ENCODE data around the gene RNF111.
A peak's percentile ranks its signal among the peaks of the same experiment; 100 is the strongest.

Gene RNF111

DNA sequence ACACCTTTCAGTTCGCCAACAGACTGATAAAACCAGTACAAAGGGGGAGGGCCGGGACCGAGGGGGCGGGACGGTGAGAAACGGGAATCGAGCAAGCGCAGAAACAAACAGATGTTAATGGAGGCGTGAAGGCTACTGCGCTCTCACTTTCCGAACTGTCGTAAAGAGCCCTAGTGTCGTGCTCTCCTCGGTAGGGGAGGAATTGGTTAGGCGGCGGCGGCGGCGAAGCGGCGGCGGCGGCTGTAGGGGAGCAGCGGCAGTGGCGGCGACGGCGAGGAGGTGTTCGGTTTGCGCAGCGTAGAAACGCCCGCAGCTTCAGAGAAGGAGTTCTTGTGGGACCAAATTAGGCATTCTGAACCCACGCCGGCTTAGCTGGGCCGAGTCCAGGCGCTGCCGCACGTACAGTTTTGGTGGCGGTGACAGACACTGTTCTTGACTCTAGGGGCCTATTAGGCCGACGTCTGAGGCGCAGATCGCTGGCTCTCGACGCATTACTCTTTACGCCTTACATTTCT, at the start of gene RNF111:
TSS of gene RNF111 (plus strand) at position 173 of the 515 bp plus-strand sequence. CDS start 43,160 bp downstream, outside the sequence.
- DNase-seq (ENCODE audit: low read depth in 1 of 2, low spot score in 1 of 2): peak; percentile 77 to 80

DNA sequence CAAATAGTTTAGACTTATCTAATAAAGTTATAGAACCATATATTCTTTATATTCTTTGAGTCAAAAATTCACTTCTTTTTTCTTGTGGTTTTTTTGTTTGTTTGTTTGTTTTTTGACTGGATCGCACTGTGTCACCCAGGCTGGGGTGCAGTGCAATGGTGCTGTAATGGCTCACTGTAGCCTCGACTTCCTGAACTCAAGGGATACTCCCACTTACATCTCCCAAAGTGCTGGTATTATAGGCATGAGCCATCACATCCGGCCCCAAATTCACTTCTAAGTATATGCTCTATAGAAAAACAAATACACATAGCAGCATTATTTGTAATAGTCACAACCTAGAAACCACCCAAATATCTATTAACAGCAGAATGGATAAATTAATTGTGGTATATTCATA, 40.3 kb upstream of the RNF111 start:
- DNase-seq (ENCODE audit: low read depth in 1 of 2, low spot score in 1 of 2): no peak

DNA sequence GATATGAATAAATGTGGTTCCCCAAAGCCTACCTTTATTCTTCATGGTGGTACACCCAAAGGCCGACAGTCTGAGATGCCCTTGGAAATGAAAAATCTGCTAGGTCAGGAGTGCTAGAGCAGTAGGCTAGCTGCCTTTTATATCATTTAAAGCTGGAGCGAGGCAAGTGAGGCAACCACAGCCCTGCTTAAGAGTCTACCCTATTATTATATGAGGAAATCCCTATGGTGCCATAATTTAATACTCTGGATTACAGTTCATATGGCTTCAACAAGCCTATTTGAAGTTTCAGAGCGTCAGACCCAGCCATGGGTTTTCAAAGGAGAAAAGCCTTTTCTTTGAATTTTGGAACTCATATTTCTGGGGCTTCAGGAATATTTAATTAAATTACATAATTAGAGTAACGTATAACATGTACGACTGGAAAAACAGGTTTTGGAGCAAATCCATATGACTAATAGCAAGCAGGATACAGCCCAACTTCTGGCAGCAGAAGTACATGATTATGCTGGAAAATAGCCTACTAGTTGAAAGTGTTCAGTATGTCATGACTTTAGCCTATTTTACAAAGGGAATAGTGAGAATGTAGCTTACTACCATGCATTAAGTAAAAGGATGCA, 36.0 kb upstream of the RNF111 start:
- no peak for DNase-seq (ENCODE audit: low read depth in 1 of 2, low spot score in 1 of 2)

DNA sequence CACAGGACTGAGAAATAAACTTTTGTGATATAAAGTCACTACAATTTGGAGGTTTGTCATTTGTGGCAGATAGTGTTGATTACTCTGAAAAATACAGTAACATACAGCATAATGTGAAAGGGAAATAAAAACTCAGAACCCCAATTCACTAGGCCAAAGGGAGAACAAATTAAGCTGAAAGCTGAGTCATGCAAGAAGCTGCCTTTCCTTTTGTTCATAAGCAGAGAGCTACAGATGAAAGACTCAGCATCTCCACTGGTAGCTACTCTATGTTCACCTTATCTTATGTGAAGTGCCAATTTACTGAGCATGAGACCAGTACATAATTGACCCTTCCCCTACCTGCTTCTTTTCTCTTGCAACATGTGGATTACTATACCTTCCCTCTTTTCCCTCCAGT, 34.7 kb upstream of the RNF111 start:
- DNase-seq (ENCODE audit: low read depth in 1 of 2, low spot score in 1 of 2): no peak

DNA sequence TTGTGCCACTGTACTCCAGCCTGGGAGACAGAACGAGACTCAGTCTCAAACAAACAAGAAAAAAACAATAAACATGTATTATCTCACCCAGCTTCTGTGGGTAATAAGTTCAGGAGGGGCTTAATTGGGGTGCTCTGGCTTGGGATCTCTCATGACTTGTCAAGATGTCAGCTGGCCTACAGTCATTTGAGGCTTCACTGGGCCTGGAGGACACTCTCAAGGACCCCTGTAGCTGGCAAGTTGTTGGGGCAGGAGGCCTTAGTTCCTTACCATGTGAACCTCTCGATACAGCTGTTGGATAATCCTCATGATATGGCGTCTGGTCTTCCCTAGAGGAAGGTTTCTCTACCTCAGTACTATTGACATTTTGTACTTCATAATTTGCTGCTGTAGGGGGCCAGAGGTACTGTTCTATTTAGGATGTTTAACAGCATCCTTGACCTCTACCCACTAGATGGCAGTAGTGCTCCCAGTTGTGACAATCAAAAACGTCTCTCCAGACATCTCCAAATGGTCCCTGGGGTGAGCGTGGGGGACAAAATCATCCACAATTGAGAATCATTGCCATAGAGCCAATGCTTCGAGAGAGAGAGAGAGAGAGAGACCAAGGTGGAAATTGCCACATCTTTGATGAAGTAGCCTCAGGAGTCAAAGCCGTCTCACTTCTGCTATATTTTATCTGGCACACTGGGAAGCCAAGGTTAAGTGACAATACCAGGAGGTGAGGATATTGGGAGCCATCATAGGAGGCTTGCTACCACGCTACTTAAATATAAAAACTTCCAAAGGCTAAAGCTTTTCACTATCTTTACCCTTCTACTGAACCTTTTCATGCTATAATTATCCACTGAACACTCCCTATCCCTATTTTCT, 30.1 kb upstream of the RNF111 start:
- peak; percentile 6 to 27 for DNase-seq (ENCODE audit: low read depth in 1 of 2, low spot score in 1 of 2)

DNA sequence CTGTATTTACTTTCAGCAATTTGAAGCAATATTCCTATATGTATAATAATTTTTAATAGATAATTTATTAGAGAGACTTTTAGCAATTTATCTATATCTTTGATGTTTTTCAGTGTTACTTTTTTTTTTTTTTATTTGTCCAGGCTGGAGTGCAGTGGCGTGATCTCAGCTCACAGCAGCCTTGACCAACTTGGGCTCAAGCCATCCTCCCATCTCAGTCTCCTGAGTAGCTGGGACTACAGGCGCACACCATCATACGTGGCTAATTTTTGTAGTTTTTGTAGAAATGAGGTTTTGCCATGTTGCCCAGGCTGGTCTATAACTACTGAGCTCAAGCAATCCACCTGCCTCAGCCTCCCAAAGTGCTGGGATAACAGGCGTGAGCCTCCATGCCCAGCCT, 28.7 kb upstream of the RNF111 start:
- DNase-seq (ENCODE audit: low read depth in 1 of 2, low spot score in 1 of 2): no peak

DNA sequence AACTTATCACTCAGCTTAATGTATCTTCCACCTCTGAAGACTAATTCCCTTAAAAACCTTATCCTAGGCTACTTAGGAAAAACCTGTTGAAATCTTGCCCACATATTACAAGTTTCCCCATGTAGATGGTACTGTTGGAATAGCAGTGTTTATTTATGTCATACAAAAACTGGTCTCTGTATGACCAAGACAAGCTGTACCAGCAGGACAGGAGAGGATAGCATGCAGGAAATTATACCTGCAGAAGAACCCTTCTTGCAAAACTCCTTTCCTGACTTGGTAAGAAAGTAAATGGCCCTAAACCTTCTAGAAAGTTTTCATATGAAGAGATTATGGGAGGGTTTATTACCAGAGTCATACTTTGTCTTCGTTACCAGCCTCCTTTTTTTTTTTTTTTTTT, 25.3 kb upstream of the RNF111 start:
- DNase-seq (ENCODE audit: low read depth in 1 of 2, low spot score in 1 of 2): no peak

DNA sequence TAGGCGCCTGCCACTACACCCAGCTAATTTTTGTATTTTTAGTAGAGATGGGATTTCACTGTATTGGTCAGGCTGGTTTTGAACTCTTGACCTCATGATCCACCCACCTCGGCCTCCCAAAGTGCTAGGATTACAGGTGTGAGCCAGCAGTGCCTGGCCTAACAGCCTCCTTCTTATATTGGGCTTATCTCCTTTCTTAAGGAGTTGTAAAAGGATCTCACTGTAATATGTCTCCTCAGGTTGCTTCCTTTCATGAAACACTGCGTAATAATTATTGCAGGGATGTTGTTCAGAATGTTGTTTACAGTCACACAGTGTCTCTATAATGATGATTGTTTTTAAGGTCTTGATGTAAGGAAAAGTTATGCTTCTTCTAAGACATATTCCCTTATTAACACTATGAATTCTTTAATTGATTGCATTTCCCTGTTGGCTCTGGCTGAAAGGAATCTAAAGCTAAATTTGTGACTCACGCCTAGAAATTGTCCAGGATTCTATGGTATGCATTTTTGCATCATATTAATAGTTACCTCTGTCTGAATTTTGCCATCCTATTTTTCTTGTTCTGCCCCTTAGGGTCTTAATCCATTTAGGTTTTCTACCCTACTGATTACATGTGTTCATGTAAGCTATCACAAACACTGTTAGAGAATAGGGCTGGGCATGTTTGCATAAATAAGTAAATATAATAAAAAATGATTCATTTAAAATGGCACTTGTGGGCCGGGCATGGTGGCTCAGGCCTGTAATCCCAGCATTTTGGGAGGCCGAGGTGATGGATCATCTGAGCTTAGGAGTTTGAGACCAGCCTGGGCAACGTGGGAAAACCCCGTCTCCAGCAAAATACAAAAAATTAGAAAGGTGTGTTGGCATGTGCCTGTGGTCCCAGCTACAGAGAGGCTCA, 24.5 kb upstream of the RNF111 start:
- no peak for DNase-seq (ENCODE audit: low read depth in 1 of 2, low spot score in 1 of 2)

DNA sequence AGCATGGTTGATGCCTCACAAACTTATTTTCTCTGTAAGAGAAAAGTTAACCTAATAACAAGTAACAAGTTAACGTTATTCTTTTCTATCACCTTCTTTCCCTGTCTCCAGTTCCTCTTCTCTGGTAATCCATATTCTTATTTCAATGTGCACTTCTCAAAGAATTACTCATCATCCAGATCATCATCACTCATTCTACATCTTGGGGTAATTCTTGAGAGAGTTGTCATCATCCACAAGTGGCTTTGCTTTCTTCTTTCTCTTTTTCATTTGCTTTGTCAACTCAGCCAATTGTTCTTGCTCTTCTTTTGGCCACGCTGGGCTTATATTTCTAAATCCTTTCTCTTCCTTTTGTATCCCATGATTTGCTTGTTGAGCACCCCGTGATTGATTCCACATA, 20.8 kb upstream of the RNF111 start:
- DNase-seq (ENCODE audit: low read depth in 1 of 2, low spot score in 1 of 2): no peak

DNA sequence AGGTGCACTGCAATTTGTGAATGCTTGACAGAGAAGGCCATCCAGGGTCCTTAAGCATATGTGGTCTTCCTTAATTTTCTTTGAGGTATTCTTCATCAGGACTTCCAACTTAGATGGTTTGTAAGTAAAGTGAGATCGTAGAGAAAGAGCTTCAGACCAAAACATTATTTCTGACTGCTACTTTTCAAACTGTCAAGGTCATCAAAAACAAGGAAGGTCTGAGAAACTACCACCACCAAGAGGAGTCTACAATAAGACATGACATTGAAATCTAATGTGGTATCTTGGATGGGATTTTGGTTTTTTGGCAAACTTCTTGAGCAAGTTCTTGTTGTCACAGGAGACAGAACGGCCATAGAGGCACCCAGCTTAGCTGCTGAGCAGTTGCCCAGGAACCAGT, 20.0 kb upstream of the RNF111 start:
- no peak for DNase-seq (ENCODE audit: low read depth in 1 of 2, low spot score in 1 of 2)

DNA sequence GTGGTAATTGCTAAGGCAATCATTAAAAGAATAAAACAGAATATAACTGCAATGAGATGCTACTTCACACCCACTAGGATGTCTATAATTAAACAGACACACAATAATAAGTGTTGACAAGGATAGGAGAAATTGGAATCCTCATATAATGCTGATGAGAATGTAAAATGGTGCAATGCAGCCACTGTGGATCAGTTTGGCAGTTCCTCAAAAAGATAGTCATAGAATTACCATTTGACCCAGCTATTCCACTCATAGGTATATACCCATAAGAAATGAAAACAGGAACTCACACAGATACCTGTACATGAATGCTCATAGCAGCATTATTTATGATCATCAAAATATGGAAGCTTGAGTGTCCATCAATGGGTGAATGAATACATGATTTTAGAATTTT, 9.6 kb upstream of the RNF111 start:
- DNase-seq (ENCODE audit: low read depth in 1 of 2, low spot score in 1 of 2): no peak

DNA sequence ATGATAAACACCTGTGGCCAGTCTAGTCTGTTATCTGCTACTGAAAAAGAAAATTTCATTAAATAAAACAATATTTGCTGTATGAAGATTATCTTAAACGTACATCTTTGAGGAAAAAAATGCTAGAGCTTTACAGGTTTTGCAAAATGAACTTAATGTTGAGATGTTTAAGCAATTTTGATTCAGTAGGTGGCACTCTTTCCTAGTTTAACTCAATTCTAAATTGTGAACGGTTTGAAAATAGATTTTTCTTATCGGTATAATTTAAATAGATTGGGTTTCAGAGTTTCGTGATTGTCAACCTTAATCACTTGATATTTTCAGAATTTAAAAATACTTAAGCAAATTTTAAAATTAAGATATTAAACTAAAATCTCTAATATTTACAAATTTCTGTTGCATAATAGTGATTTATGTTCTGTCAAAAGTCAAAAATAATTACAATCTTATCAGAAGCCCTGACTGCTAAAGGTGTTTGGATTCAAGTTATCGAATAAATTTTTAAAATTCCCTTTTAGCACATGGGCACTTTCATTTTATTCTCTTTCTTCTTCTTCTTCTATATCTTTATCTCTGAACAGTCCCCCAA, 7.0 kb upstream of the RNF111 start:
- no peak for DNase-seq (ENCODE audit: low read depth in 1 of 2, low spot score in 1 of 2)

DNA sequence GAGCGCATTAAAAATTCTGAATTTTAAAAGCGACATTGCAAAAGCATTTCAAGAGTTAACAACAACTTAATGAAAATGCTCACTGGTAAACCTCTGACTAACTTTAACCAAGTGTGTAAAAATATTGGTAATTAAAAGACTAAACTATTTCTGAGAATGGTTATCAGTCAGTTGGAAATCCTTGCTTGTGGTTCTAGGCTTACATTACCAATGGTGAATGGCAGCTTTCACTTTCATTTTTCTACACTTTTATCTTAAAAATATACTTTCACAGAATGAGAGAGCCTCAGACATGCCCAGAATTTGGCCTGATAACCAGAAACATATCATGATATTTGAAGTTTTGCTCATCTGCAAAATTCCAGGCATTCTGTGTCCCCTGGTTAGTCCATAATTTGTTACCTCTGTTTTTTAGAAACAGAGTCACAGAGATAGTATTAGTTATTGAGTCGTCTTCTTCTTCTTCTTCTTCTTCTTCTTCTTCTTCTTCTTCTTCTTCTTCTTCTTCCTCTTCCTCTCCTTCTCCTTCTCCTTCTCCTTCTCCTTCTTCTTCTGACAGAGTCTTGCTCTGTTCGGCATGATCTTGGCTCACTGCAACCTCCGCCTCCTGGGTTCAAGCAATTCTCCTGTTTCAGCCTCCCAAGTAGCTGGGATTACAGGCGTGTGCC, 5.5 kb upstream of the RNF111 start:
- DNase-seq (ENCODE audit: low read depth in 1 of 2, low spot score in 1 of 2): no peak

DNA sequence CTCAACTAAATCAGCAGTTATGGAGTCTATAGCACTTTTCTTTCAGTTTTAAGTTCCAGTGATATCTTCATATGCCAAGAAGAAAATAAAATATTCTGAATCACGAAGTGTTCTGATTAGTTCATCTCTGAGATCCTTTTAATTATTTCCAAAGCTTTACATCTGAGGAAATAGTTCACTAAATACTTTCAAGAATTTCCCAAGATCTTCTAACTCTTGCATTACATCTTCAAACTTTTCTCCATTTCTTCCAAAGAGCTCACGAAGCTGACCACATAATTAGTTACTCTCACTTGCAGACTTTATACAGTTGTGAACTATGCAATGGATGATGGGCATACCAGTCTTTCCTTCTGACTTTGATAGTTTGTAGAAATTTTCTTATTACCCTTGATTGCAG, 4.2 kb upstream of the RNF111 start:
- DNase-seq (ENCODE audit: low read depth in 1 of 2, low spot score in 1 of 2): no peak

DNA sequence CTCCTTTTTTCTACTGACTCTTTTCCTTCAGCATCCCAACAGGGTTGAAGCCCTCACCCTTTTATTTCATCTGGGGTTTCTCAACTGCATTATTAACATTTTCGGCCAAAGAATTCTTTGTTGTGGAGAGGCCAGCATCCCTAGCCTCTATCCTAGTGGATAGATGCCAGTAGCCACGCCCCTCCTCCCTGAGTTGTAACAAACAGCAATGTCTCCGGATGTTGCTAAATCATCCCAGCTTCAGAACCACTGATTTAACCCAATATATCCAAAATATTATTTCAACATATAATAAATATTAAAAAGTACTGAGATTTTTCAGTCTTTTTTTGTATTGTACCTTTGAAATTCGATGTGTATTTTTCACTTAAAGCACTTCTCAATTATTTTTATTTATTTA, 2.0 kb upstream of the RNF111 start:
- no peak for DNase-seq (ENCODE audit: low read depth in 1 of 2, low spot score in 1 of 2)

DNA sequence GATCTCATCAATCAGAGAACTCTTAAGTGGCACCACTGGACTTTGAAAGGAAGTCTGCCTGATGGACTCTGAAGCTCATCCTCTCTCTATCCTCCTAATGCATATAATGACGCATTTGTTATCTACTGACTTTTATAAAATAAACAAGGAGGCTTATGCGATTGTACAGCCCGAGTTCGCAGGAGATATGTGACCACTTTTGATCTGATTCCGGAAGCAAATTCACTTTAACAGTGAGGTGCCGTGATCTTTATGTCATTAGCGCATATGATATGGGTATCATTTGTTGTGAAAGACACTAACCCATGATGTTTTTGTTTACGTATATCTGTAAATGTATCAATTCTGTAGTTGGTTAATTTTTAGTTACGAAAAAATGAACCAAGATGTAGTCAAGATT, 427 bp upstream of the RNF111 start:
- DNase-seq (ENCODE audit: low read depth in 1 of 2, low spot score in 1 of 2): no peak

DNA sequence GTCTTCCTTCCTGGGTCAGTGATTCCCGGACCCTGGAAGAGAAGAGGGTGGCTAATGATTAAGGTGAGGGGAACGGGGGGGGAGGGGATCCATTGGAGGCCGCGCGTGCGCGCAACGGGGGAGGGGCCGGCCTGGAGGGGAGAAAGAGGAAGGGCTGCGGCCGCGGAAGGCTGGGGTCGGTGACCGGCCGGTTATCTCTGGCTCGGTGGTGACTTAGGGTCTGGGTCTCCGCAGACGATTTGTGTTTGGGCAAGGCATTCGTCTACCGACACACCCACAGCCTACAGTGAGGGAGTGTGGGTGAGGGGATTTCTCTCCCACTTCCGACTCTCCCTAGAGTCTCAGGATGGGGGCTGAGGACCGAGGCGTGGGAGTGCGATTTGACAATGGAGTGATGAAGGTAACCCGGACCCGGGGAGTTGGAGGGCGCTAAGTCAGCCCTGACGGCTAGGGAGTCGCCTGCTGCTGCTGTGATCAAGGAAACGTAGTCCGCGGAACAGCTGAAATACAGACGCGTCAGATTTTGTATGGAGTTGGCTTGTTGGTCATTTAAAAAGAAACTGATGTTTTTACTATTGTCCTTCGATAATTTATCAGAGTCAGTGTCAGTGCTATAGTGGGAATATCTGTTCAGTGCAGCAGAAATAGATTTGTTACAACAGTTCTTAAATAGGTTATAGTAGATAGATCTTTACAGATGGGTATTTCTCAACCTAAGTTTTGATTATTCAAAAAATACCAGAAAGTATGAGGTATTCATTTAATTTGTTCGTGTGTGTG, 733 bp downstream of the RNF111 start:
- DNase-seq (ENCODE audit: low read depth in 1 of 2, low spot score in 1 of 2): peak; percentile 28 to 41

DNA sequence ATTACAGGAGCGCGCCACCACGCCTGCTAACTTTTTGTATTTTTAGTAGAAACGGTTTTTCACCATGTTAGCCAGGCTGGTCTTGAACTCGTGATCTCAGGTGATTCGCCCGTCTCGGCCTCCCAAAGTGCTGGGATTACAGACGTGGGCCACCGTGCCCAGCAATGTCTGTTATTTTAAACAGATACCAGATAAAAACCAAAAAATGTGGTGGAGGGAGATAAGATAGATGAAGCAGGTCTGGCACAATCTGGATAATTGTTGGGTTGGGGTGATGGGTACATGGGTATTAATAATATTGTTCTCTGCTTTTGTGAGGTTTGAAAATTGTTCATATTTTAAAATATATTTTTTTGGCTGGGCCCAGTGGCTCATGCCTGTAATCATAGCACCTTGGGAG, 4.7 kb downstream of the RNF111 start:
- no peak for DNase-seq (ENCODE audit: low read depth in 1 of 2, low spot score in 1 of 2)

DNA sequence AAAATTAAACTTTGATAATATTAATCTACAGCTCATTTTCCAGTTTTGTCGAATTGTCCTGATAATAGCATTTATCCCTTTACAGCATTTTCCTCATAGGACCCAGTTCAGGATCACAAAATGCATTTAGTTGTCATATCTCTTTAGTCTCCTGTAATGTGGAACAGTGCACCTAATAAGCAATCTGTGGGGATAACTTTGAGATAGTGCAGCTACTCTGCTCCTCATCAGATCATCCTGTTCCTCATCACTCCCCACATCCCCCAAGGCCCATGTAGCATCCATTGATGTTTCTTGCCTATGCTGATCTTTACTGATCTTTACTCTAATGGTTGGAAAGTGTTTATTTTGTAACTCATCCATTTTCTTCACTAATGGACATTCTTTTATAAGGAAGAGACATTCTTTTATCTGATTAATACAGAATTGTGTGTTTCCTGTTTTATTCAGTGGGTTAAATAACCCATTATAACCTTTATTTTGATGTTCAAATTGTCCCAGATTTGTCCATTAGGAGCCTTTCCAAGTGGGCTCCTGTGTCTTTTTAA, 7.5 kb downstream of the RNF111 start:
- no peak for DNase-seq (ENCODE audit: low read depth in 1 of 2, low spot score in 1 of 2)

DNA sequence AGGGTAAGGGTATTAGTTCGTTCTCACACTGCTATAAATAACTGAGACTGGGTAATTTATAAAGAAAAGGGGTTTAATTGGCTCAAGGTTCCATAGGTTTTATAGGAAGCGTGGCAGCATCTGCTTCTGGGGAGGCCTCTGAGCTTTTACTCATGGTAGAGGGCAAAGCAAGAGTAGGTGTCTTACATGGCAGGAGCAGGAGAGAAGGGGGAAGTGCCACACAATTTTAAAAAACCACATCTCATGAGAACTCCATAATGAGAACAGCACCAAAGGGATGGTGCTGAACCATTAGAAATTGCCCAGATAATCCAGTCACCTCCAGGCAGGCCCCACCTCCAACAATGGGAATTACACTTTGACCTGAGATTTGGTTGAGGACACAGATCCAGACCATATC, 12.2 kb downstream of the RNF111 start:
- DNase-seq (ENCODE audit: low read depth in 1 of 2, low spot score in 1 of 2): no peak
